ENCODE results near the gene ISYNA1.

The ISYNA1 gene

GRCh38 chr19:18431351-18432197 is 6.4 kb downstream of the ISYNA1 start:
- no peak for DNase-seq (ENCODE audit: low spot score)

GRCh38 chr19:18430417-18431144 is 7.4 kb downstream of the ISYNA1 start:
- no peak for DNase-seq (ENCODE audit: low spot score)

GRCh38 chr19:18429717-18430416 is 8.1 kb downstream of the ISYNA1 start:
- DNase-seq (ENCODE audit: low spot score) = no peak

- no peak for DNase-seq (ENCODE audit: low spot score)
These were observed 8.9 kb downstream of the ISYNA1 start for GRCh38 chr19:18428787-18429674.

DNA sequence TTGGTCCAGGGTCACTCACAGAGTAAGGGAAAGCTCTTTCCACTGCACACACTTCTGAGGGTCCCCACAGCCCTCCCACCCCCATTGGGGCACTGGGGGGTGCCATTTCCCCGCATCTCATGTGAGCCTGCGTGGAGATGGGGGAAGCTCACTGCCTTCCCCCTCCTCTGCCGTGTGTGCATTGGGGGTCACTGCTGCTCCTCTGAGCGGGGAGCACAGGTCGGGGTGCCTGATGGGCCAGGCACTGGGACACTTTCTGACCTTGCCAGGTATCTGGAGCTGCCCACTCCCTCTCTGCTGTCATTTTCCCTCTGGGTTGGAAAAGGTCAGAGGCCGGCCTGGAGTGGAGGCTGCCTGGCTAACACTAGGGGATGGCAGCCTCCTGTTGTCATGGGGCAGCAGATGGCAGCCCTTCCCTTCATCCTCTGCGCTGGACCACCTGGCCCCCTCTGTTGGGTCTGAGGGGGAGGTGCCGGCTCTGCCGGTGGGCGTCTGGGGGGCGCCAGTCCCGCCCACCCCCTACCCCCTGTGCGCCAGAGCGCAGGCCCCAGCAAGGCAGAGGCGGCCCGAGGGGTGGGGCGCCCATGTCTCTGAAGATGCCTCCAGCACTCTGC is 9.7 kb downstream of the ISYNA1 start:
- DNase-seq (ENCODE audit: low spot score) = no peak

DNA sequence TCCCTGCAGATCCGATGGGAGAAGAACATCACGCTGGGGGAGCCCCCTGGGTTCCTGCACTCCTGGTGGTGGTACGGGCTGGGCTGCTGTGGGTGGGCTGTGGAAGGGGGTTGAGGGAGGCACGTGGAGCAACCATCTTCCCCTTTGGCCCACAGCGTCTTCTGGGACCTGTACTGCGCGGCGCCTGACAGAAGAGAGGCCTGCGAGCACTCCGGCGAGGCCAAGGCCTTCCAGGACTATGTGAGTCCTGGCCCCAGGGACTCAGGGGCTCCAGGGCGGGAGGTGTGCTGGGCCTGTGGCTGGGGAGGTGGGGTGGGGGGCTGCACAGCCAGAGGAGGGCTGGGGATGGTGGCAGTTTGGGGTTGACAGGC is 10.2 kb downstream of the ISYNA1 start:
- DNase-seq (ENCODE audit: low spot score) = no peak

DNA sequence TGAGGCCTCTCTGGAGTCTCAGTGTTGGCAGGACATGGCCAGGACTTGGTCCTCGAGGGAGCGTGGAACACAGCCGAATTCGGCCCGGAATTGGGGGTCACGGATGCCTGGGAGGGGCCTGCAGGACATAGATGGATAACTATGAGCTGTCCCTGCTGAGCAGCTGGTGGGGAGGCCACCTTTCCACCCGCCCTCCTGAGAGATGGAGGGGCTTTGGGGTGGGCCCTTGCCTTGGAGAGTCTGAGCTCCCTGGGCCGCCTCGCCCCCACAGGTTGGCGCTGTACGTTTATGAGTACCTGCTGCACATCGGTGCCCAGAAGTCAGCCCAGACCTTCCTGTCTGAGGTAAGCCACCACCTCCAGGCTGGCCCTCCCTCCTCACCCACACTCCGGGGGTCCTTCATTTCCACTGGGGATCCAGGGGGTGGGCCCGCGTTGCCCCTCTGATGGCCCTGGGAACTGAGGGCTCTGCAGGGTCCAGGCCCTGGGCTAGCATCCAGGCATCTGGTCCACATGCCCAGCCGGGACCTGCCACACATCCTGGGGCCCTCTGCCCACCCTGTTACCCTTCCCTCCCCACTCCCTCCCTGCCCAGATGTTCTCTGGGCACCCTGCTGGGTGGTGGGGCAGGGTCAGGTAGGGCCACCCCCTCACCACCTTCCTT is 10.7 kb downstream of the ISYNA1 start:
- DNase-seq (ENCODE audit: low spot score) = no peak

- no peak for DNase-seq (ENCODE audit: low spot score)
These were observed 11.5 kb downstream of the ISYNA1 start for GRCh38 chr19:18426416-18426767.

- no peak for DNase-seq (ENCODE audit: low spot score)
These were observed 12.2 kb downstream of the ISYNA1 start for GRCh38 chr19:18425515-18426415.

GRCh38 chr19:18424890-18425514 is 12.9 kb downstream of the ISYNA1 start:
- no peak for DNase-seq (ENCODE audit: low spot score)

GRCh38 chr19:18424122-18424889 is 13.6 kb downstream of the ISYNA1 start:
- no peak for DNase-seq (ENCODE audit: low spot score)

GRCh38 chr19:18423258-18424020 is 14.5 kb downstream of the ISYNA1 start:
- no peak for DNase-seq (ENCODE audit: low spot score)

- DNase-seq (ENCODE audit: low spot score) = no peak
These were observed 15.3 kb downstream of the ISYNA1 start for GRCh38 chr19:18422530-18423191.

GRCh38 chr19:18421371-18421959 is 16.5 kb downstream of the ISYNA1 start:
- DNase-seq (ENCODE audit: low spot score) = no peak

DNA sequence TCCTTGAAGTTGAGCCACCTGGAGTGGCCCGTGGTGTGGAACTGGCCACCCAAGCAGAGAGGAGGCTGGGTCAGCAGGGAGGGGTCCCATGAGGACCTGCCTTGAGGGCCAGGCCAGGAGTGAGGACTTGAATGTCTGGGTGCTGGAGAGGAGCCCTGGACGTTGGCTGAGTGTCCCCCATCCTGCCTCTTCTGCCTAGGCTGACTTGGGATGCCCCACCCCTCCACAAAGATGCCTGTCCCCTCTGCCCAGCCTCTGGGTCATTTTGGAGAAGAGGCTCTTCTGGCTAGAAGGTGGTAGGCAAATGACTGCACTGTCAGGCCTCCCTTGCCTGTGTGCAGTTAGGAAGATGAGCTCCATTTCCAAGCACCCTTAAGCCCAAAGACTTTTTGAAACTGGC is 17.0 kb downstream of the ISYNA1 start:
- DNase-seq (ENCODE audit: low spot score) = no peak

DNA sequence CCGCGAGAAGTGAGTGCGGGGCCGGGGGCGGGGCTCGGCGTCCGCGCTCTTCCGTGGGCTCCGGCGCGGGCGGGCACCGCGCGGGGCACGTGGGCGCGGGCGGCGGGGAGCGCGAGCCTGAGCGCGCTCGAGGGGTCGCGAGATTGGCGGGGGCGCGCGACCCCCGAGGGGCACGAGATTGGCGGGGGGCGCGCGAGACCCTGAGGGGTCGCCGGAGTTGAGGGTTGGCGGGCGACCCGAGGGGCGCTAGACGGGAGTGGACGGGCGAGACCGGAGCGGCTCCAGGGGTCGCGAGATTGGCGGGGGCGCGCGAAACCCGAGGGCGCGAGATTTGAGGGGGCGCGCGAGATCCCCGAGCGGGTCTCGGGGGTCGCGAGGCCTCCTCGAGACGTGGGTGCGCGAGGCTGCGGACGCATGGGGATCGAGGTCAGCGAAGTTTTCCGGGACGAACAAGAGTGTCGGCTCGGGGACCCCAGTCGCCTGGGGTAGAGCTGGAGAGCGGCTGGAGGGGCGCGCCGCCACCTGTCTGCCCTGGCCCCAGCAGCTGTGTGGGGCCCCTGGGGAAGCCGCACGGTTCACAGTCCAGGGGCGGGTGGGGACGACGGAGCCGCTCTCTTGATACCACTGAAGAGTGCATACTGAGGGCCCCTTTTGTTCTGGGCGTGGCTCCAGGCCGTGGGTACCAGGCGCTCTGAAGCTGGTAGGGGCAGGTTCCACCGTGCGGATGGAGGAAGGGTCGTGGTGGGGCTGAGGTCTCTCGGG is 18.1 kb downstream of the ISYNA1 start:
- DNase-seq (ENCODE audit: low spot score) = no peak

All from COLO829 (cell line).